ENCODE measurements around the gene IQSEC1. TPM values are rescaled to one million over a fixed set of nuclear protein-coding genes. Genes with fewer than 3 reads are reported as not detected.
A peak's percentile ranks its signal among the peaks of the same experiment; 100 is the strongest.

IQSEC1 gene
- total RNA-seq, 2 donors from 2014 or later: 22.7 to 24.5 TPM

- Mint-ChIP-seq H3K27me3 (ENCODE audit: insufficient read depth) (no peaks in the 10 kb centered on the region), H3K27ac (no peak overlapping the region), H3K36me3 (ENCODE audit: low read depth) (no peaks in the 10 kb centered on the region), H3K4me3 (no peak overlapping the region), H3K9me3 (no peaks in the 10 kb centered on the region), H3K4me1 (peaks cover 20% of the 10 kb centered on the region)
- Histone ChIP-seq H3K36me3 (ENCODE audit: control insufficient read depth, insufficient read depth, low read length) (no peaks in the 10 kb centered on the region), H3K9me3 (ENCODE audit: control insufficient read depth, low read length) (no peaks in the 10 kb centered on the region), H3K27me3 (ENCODE audit: control insufficient read depth, insufficient read depth, low read length, poor library complexity, severe bottlenecking) (no peaks in the 10 kb centered on the region), H3K9ac (ENCODE audit: extremely low read depth, low read length, poor library complexity, severe bottlenecking) (no peak overlapping the region), H3K27ac (ENCODE audit: low read depth, low read length) (peak overlapping the region; percentile 99), H3K4me1 (ENCODE audit: control insufficient read depth, insufficient read depth, low read length) (peaks cover 12% of the 10 kb centered on the region), H3K4me3 (ENCODE audit: low read length) (no peak overlapping the region)
- no peak for DNase-seq
- TF ChIP-seq CTCF (conservative IDR thresholded peaks at IDR 0.05): no peak
- 86 to 92% methylated on average over 12 to 16 of the region's 16 CpGs for WGBS, 2 experiments (ENCODE audit: insufficient coverage in 1 of 2, insufficient read length in 1 of 2)
These were observed 27.9 kb downstream of the IQSEC1 start for GRCh38 chr3:13045241-13045903.

DNA sequence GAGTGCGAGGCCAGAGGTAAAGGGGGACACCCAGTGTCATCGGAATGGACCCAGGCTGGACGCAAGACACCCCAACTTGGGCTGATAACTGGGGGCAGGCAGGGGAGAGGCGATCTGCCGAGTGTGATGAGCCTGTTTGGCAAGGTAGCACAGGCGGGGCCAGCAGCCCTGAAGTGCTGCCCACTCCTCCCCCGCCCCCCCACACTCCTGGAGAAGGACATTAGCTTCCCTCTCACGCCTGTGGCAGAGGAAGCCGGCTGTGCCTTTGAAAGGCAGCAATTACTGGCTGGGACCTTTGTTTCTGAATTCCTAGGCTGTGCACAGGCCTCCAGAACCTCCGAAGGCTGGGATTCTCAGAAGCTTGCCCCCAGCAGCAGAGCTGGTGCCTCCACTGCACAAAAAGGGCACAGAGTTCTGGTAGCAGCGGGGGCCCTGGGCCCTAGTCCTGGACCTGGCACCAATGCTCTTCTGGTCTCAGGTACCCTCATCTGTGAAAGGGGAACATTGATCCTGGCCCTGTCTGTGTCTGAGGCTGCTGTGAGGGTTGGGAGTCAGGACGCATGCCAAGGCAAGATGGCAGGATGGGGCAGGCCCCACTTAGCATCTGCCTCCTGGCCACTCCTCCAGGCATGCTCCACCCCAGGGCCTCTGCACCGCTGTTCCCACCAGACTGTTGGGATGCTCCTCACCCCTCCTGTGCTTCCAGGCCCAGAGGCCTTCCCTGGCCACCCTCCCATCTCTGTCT lies 28.6 kb downstream of the IQSEC1 start:
- H3K36me3 ChIP-seq (ENCODE audit: control insufficient read depth, insufficient read depth, low read length): no peaks in the 10 kb centered on the region
- H3K4me3 ChIP-seq (ENCODE audit: low read length): no peak overlapping the region
- Mint-ChIP-seq H3K9me3 (no peaks in the 10 kb centered on the region), H3K4me3 (no peak overlapping the region), H3K4me1 (peaks cover 27% of the 10 kb centered on the region), H3K27me3 (ENCODE audit: insufficient read depth) (no peaks in the 10 kb centered on the region), H3K27ac (no peak overlapping the region), H3K36me3 (ENCODE audit: low read depth) (no peaks in the 10 kb centered on the region)
- peak overlapping the region; percentile 99 for H3K27ac ChIP-seq (ENCODE audit: low read depth, low read length)
- no peak overlapping the region for H3K9ac ChIP-seq (ENCODE audit: extremely low read depth, low read length, poor library complexity, severe bottlenecking)
- WGBS, 2 experiments (ENCODE audit: insufficient coverage in 1 of 2, insufficient read length in 1 of 2): 72 to 86% methylated on average over 5 to 13 of the region's 13 CpGs
- TF ChIP-seq CTCF (conservative IDR thresholded peaks at IDR 0.05): no peak
- no peaks in the 10 kb centered on the region for H3K9me3 ChIP-seq (ENCODE audit: control insufficient read depth, low read length)
- H3K4me1 ChIP-seq (ENCODE audit: control insufficient read depth, insufficient read depth, low read length): peaks cover 12% of the 10 kb centered on the region
- no peak for DNase-seq
- no peaks in the 10 kb centered on the region for H3K27me3 ChIP-seq (ENCODE audit: control insufficient read depth, insufficient read depth, low read length, poor library complexity, severe bottlenecking)

DNA sequence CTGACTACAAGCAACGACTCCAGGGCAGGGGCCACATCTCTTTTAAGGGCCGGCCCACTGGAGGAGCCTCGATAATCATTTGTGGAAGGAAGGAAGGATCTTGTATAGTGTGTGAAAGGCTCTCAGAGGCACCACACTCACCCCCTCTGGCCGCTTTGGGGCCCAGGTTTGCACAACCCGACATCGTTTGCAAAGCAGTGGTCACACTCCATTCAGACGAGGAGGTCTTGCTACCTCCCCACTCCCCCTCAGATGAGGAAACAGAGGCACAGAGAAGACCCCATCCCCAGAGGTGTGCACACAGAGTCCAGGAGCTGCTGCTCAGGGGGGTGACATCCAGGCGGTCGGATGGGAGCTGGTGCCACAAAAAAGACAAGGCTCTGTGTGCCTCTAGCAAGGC lies 29.6 kb downstream of the IQSEC1 start:
- 90 to 94% methylated on average over 2 to 9 of the region's 9 CpGs for WGBS, 2 experiments (ENCODE audit: insufficient coverage in 1 of 2, insufficient read length in 1 of 2)
- no peaks in the 10 kb centered on the region for H3K27me3 Mint-ChIP-seq (ENCODE audit: insufficient read depth)

More for the DNA sequence above, 29.6 kb downstream of the IQSEC1 start:
- H3K36me3 Mint-ChIP-seq (ENCODE audit: low read depth): no peaks in the 10 kb centered on the region
- peaks cover 27% of the 10 kb centered on the region for H3K4me1 Mint-ChIP-seq
- Histone ChIP-seq H3K36me3 (ENCODE audit: control insufficient read depth, insufficient read depth, low read length) (no peaks in the 10 kb centered on the region), H3K27ac (ENCODE audit: low read depth, low read length) (peak overlapping the region; percentile 99), H3K4me3 (ENCODE audit: low read length) (no peak overlapping the region), H3K27me3 (ENCODE audit: control insufficient read depth, insufficient read depth, low read length, poor library complexity, severe bottlenecking) (no peaks in the 10 kb centered on the region), H3K9me3 (ENCODE audit: control insufficient read depth, low read length) (no peaks in the 10 kb centered on the region), H3K9ac (ENCODE audit: extremely low read depth, low read length, poor library complexity, severe bottlenecking) (no peak overlapping the region), H3K4me1 (ENCODE audit: control insufficient read depth, insufficient read depth, low read length) (peaks cover 12% of the 10 kb centered on the region)
- no peaks in the 10 kb centered on the region for H3K9me3 Mint-ChIP-seq
- H3K27ac Mint-ChIP-seq: no peak overlapping the region
- no peak for DNase-seq
- H3K4me3 Mint-ChIP-seq: no peak overlapping the region
- no peak for TF ChIP-seq CTCF (conservative IDR thresholded peaks at IDR 0.05)
